K562 (cell line): ENCODE measurements around the gene TACR2. TPM values are rescaled to one million over a fixed set of nuclear protein-coding genes. Genes with fewer than 3 reads are reported as not detected.

Source experiments
- CC2D1A ChIP-seq: fragments of 450-650 bp; IDR thresholded peaks from 2 replicates; pipeline ENCODE4 v1.6.1; 2017; ENCODE audit warnings: mild to moderate bottlenecking
- MAZ ChIP-seq, 2 experiments: fragments of 450-650 bp in 1 of 2; sonication (generic) in 1 of 2; formaldehyde crosslinking; IDR thresholded peaks in 1 of 2; conservative IDR thresholded peaks in 1 of 2; 2 replicates each; pipeline versions ENCODE4 v1.4.0 to v1.5.0; 2020; ENCODE audit warnings: mild to moderate bottlenecking in 1 of 2, missing genetic modification reagents in 1 of 2
- MYC ChIP-seq, 2 experiments: fragments of 250-450 bp in 1 of 2; sonication (Bioruptor Pico) in 1 of 2; IDR thresholded peaks; 2 replicates each; pipeline versions ENCODE4 v1.5.1 to v1.6.1; 2012 to 2021; ENCODE audit warnings: low read depth in 2 of 2, borderline replicate concordance in 1 of 2, improper control_type of control experiment in 1 of 2, low read length in 1 of 2, mild to moderate bottlenecking in 1 of 2, moderate library complexity in 1 of 2
- NRF1 ChIP-seq, 2 experiments: fragments of 450-650 bp; IDR thresholded peaks in 1 of 2; conservative IDR thresholded peaks in 1 of 2; 2 replicates each; pipeline ENCODE4 v1.6.1; 2014; ENCODE audit warnings: mild to moderate bottlenecking in 2 of 2
- RCOR1 ChIP-seq, 2 experiments: IDR thresholded peaks; 2 replicates each; pipeline ENCODE4 v1.6.1; 2012; ENCODE audit warnings: low read depth in 2 of 2, low read length in 2 of 2, borderline replicate concordance in 1 of 2, improper control_type of control experiment in 1 of 2
- RFX1 ChIP-seq: fragments of 450-650 bp; IDR thresholded peaks from 2 replicates; pipeline ENCODE4 v1.6.1; 2016; ENCODE audit warnings: mild to moderate bottlenecking, moderate library complexity
- SMC3 ChIP-seq: conservative IDR thresholded peaks from 2 replicates; pipeline ENCODE4 v1.6.1; 2011; ENCODE audit warnings: low read depth, low read length, improper control_type of control experiment; ENCODE audit not compliant: insufficient read depth
- polyA plus RNA-seq, 8 experiments: library from polyadenylated mRNA; depleted of rRNA in 4 of 8; stranded (reverse) in 5 of 8; unstranded in 3 of 8; fragments of >200 nt; fragmentation: Nextera tagmentation in 2 of 8; fragmentation: Illumina TruSeq in 1 of 8; extraction: Ambion mirVana in 2 of 8; extraction: Trizol in 1 of 8; gene quantifications; 2 replicates each; pipeline versions ENCODE4 v1.2.1 to v1.2.3, GENCODE V29; 2011 to 2014; ENCODE audit warnings: inconsistent platforms in 1 of 8, missing spikeins in 1 of 8
- total RNA-seq, 7 experiments: library from RNA; depleted of rRNA in 6 of 7; stranded (reverse); fragments of >200 nt in 6 of 7; fragmentation: Illumina TruSeq in 2 of 7; extraction: Trizol in 2 of 7; gene quantifications; 2 replicates each; pipeline versions ENCODE4 v1.2.1 to v1.2.3, GENCODE V29; 2011 to 2021; ENCODE audit warnings: low replicate concordance in 1 of 7
- TF ChIP-seq, protein P1 (sequence below): fragments of 200-800 bp; sonication (Bioruptor generic); IDR thresholded peaks from 2 replicates; pipeline ENCODE4 v1.6.1; 2017; ENCODE audit warnings: missing genetic modification characterization, missing compliant biosample characterization
- TF ChIP-seq, protein P2 (sequence below): fragments of 250-450 bp; sonication (Bioruptor Pico); IDR thresholded peaks from 2 replicates; pipeline ENCODE4 v1.4.0; 2020
- TF ChIP-seq, protein P3 (sequence below): fragments of 250-450 bp; sonication (Bioruptor Pico); IDR thresholded peaks from 2 replicates; pipeline ENCODE4 v1.5.0; 2022; ENCODE audit warnings: mild to moderate bottlenecking
- TF ChIP-seq, protein P4 (sequence below): sonication (generic); formaldehyde crosslinking; IDR thresholded peaks from 2 replicates; pipeline ENCODE4 v1.9.0; 2022; ENCODE audit warnings: mild to moderate bottlenecking, missing genetic modification reagents

TACR2 gene
- total and polyA plus RNA-seq, 9 of the 15 experiments (the other 6 are each of a cell fraction or from before 2014, with no cell fraction given): not detected

DNA sequence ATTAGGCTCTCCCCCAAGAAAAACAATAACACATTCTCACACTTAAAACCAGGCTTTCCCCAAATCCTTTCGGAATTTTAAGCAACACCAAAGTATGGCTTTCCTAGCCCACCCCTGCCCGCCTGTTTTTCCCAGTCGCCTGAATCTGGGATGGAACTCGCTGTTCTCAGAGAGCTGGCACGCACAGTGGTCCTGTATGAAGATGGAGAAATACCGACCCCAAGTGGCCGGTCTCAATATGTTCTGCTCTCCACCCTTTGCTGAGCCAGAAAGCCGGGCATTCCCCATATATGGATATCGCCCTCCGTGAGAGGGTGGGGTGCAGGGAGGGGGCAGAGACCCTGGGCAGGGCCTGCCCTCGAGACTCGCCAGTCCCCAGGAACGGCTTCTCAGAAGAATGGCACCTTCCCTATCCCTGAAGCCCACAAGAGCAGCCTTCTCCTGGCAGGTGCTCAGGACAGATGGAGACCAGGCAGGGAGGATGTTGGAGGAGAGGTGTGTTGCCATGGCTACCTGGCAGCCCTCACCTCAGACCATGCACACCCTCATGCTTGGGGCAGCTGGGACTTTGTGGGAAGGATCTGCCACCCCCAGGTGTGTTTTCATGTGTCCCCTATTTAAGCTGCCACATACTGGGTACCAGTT lies 3.4 kb downstream of the TACR2 start (continued):
- peak; percentile 52; the same call in 1 of the 2 replicates for TF ChIP-seq MYC (IDR thresholded peaks at IDR 0.05; ENCODE audit: low read depth, low read length)
- no peak for TF ChIP-seq MYC (CRISPR knock-in tag; IDR thresholded peaks at IDR 0.05; ENCODE audit: borderline replicate concordance, low read depth)
- TF ChIP-seq RCOR1 (IDR thresholded peaks at IDR 0.05; ENCODE audit: borderline replicate concordance in 1 of 2, low read depth in 2 of 2, low read length in 2 of 2): 0 out of 4 replicates have a peak, but pooled peaks of 1 of the 2 experiments have one; percentile 7
- peak; percentile 77 for TF ChIP-seq RFX1
- TF ChIP-seq, protein P1, sequence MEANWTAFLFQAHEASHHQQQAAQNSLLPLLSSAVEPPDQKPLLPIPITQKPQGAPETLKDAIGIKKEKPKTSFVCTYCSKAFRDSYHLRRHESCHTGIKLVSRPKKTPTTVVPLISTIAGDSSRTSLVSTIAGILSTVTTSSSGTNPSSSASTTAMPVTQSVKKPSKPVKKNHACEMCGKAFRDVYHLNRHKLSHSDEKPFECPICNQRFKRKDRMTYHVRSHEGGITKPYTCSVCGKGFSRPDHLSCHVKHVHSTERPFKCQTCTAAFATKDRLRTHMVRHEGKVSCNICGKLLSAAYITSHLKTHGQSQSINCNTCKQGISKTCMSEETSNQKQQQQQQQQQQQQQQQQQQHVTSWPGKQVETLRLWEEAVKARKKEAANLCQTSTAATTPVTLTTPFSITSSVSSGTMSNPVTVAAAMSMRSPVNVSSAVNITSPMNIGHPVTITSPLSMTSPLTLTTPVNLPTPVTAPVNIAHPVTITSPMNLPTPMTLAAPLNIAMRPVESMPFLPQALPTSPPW: 0 out of 2 replicates have a peak, but pooled peaks have one; percentile 19
- 0 out of 4 replicates have a peak, but pooled peaks have one; percentile 41 to 43 for TF ChIP-seq MAZ (CRISPR knock-in tag; conservative IDR thresholded peaks at IDR 0.05 in 1 of 2, IDR thresholded peaks at IDR 0.05 in 1 of 2)
- TF ChIP-seq SMC3: peak; percentile 77
- 0 out of 2 replicates have a peak, but pooled peaks have one; percentile 15 for TF ChIP-seq CC2D1A
- TF ChIP-seq, protein P2, sequence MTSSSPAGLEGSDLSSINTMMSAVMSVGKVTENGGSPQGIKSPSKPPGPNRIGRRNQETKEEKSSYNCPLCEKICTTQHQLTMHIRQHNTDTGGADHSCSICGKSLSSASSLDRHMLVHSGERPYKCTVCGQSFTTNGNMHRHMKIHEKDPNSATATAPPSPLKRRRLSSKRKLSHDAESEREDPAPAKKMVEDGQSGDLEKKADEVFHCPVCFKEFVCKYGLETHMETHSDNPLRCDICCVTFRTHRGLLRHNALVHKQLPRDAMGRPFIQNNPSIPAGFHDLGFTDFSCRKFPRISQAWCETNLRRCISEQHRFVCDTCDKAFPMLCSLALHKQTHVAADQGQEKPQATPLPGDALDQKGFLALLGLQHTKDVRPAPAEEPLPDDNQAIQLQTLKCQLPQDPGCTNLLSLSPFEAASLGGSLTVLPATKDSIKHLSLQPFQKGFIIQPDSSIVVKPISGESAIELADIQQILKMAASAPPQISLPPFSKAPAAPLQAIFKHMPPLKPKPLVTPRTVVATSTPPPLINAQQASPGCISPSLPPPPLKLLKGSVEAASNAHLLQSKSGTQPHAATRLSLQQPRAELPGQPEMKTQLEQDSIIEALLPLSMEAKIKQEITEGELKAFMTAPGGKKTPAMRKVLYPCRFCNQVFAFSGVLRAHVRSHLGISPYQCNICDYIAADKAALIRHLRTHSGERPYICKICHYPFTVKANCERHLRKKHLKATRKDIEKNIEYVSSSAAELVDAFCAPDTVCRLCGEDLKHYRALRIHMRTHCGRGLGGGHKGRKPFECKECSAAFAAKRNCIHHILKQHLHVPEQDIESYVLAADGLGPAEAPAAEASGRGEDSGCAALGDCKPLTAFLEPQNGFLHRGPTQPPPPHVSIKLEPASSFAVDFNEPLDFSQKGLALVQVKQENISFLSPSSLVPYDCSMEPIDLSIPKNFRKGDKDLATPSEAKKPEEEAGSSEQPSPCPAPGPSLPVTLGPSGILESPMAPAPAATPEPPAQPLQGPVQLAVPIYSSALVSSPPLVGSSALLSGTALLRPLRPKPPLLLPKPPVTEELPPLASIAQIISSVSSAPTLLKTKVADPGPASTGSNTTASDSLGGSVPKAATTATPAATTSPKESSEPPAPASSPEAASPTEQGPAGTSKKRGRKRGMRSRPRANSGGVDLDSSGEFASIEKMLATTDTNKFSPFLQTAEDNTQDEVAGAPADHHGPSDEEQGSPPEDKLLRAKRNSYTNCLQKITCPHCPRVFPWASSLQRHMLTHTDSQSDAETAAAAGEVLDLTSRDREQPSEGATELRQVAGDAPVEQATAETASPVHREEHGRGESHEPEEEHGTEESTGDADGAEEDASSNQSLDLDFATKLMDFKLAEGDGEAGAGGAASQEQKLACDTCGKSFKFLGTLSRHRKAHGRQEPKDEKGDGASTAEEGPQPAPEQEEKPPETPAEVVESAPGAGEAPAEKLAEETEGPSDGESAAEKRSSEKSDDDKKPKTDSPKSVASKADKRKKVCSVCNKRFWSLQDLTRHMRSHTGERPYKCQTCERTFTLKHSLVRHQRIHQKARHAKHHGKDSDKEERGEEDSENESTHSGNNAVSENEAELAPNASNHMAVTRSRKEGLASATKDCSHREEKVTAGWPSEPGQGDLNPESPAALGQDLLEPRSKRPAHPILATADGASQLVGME (CRISPR knock-in tag): no peak
- TF ChIP-seq NRF1 (conservative IDR thresholded peaks at IDR 0.05 in 1 of 2, IDR thresholded peaks at IDR 0.05 in 1 of 2): peak; percentile 0 to 5; a peak in 1 of 4 replicates
- TF ChIP-seq, protein P3, sequence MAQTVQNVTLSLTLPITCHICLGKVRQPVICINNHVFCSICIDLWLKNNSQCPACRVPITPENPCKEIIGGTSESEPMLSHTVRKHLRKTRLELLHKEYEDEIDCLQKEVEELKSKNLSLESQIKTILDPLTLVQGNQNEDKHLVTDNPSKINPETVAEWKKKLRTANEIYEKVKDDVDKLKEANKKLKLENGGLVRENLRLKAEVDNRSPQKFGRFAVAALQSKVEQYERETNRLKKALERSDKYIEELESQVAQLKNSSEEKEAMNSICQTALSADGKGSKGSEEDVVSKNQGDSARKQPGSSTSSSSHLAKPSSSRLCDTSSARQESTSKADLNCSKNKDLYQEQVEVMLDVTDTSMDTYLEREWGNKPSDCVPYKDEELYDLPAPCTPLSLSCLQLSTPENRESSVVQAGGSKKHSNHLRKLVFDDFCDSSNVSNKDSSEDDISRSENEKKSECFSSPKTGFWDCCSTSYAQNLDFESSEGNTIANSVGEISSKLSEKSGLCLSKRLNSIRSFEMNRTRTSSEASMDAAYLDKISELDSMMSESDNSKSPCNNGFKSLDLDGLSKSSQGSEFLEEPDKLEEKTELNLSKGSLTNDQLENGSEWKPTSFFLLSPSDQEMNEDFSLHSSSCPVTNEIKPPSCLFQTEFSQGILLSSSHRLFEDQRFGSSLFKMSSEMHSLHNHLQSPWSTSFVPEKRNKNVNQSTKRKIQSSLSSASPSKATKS (CRISPR knock-in tag): no peak
- TF ChIP-seq, protein P4, sequence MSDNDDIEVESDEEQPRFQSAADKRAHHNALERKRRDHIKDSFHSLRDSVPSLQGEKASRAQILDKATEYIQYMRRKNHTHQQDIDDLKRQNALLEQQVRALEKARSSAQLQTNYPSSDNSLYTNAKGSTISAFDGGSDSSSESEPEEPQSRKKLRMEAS: no peak
